Karpas-422 (cell line): Measurements from ENCODE around the gene GPR65. TPM values are rescaled to one million over a fixed set of nuclear protein-coding genes. Genes with fewer than 3 reads are reported as not detected.

Experiments used
- DNase-seq: peaks from one replicate; pipeline ENCODE4 v3.0.0-alpha.2; 2015
- H2AFZ ChIP-seq: fragments of 200-600 bp; sonication (generic); 2 replicates; pipeline ENCODE4 v1.6.1; 2014; ENCODE audit warnings: antibody characterized with exemption, low read length, mixed read lengths
- H3K27ac ChIP-seq: fragments of 200-600 bp; sonication (generic); 2 replicates; pipeline ENCODE4 v1.5.1; 2014; ENCODE audit warnings: mild to moderate bottlenecking, low read length, moderate library complexity
- H3K27me3 ChIP-seq: fragments of 200-600 bp; sonication (generic); 2 replicates; pipeline ENCODE4 v1.6.1; 2014; ENCODE audit warnings: low read length, mixed read lengths
- H3K36me3 ChIP-seq: fragments of 200-600 bp; sonication (generic); 2 replicates; pipeline ENCODE4 v1.6.1; 2014; ENCODE audit warnings: low read length, mixed read lengths; ENCODE audit not compliant: insufficient read depth
- H3K4me1 ChIP-seq: fragments of 200-600 bp; sonication (generic); 2 replicates; pipeline ENCODE4 v1.6.1; 2014; ENCODE audit warnings: mild to moderate bottlenecking, low read length, mixed read lengths
- H3K4me2 ChIP-seq: fragments of 200-600 bp; sonication (generic); 2 replicates; pipeline ENCODE4 v1.6.1; 2014; ENCODE audit warnings: low read length, low read depth, mild to moderate bottlenecking; ENCODE audit not compliant: poor library complexity, severe bottlenecking
- H3K4me3 ChIP-seq: fragments of 200-600 bp; sonication (generic); 2 replicates; pipeline ENCODE4 v1.5.1; 2014; ENCODE audit warnings: mild to moderate bottlenecking, antibody characterized with exemption, low read length, mixed read lengths
- H3K79me2 ChIP-seq: fragments of 200-600 bp; sonication (generic); 2 replicates; pipeline ENCODE4 v1.6.1; 2014; ENCODE audit warnings: mild to moderate bottlenecking, low read length, mixed read lengths
- H3K9ac ChIP-seq: fragments of 200-600 bp; sonication (generic); 2 replicates; pipeline ENCODE4 v1.6.0; 2014; ENCODE audit warnings: low read length
- H3K9me2 ChIP-seq: fragments of 200-600 bp; sonication (generic), shearing (Covaris generic); replicated peaks from 2 replicates; pipeline ENCODE4 v1.6.0; 2014; ENCODE audit warnings: mild to moderate bottlenecking, low read length, moderate library complexity; ENCODE audit not compliant: insufficient read depth
- H3K9me3 ChIP-seq: fragments of 300-700, 200-600 bp; sonication (generic); 2 replicates; pipeline ENCODE4 v1.6.1; 2014; ENCODE audit warnings: low read length, mixed read lengths
- H4K20me1 ChIP-seq: fragments of 200-600 bp; sonication (generic); 2 replicates; pipeline ENCODE4 v1.6.1; 2014; ENCODE audit warnings: mild to moderate bottlenecking, antibody characterized with exemption, low read length, low read depth; ENCODE audit not compliant: insufficient read depth
- total RNA-seq: library from RNA; depleted of rRNA; stranded (reverse); fragments of >200 nt; shearing (Covaris generic); gene quantifications from 2 replicates; pipeline ENCODE4 v1.2.3, GENCODE V29; 2014; ENCODE audit warnings: low replicate concordance

Gene GPR65
- total RNA-seq, 1 experiment from 2014 or later = 8.1 TPM

DNA sequence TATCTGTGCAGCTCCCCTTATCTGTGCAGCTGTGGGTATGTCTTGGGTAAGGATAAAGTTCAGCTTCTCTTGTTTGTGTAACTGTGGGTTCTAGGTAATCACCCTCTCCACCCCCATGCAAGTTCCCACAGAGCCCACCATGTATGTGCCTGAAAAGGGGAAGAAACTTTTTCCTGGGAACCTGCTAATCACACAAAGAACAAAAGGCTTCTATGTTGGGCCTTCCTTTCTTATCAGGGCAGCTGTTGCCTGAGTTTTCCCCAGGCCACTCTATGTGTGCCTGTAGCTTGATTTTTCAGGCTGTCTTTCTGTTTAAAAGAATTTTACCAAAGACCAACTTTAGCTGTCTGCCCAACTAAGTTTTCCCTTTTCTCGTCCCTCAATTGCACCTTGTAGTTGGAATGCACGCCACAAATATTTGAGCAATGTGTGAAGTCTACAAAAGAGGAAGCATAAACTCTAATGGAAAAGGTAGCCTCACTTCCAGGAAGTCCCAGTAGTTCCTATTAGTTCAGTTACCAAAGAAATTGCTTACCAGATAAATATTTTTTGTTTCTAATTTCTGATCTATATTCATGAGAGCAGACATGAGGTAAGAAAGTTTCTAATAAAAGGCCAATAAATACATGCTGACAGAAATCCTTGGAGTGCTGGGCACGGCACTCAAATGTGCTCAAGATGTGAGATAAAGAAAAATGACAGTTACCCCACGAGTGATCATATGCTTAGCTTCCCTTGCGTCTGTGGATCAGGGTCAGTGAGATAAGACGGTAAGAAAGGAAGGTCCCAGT is 9.2 kb upstream of the GPR65 start:
- Histone ChIP-seq H3K9me2 (no peaks in the 10 kb centered on the region), H3K4me1 (peaks cover 32% of the 10 kb centered on the region), H2AFZ (0 out of 2 replicates have a peak overlapping the region, but pooled peaks have one; percentile 40), H3K27ac (no peak overlapping the region), H3K27me3 (no peaks in the 10 kb centered on the region), H3K36me3 (no peaks in the 10 kb centered on the region), H3K4me2 (no peak overlapping the region), H3K9ac (no peak overlapping the region), H3K9me3 (no peaks in the 10 kb centered on the region), H3K4me3 (no peak overlapping the region), H4K20me1 (no peaks in the 10 kb centered on the region), H3K79me2 (peaks cover 5% of the 10 kb centered on the region; the same call in 1 of the 2 replicates)
- DNase-seq = no peak

DNA sequence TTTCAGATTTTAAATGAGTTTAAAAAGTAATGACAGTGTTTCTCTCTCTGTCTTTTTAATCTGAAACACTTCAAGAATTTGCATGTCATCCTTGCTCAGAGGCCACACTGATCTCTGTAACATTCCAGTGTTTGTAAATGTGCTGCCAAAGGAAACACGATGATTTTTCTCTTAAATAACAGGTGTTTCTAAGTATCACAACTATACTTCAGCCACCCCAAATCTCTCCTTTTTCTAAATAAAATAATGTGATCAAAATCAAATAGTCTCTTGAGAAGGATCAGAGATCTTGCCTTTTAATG is 8.7 kb upstream of the GPR65 start:
- Histone ChIP-seq H3K79me2 (peaks cover 5% of the 10 kb centered on the region; the same call in 1 of the 2 replicates), H3K9me2 (no peaks in the 10 kb centered on the region), H3K4me3 (no peak overlapping the region), H3K9ac (no peak overlapping the region), H3K27me3 (no peaks in the 10 kb centered on the region), H4K20me1 (no peaks in the 10 kb centered on the region), H3K9me3 (no peaks in the 10 kb centered on the region), H3K27ac (no peak overlapping the region), H3K4me1 (peaks cover 32% of the 10 kb centered on the region), H3K36me3 (no peaks in the 10 kb centered on the region), H3K4me2 (no peak overlapping the region), H2AFZ (no peak overlapping the region)
- no peak for DNase-seq

DNA sequence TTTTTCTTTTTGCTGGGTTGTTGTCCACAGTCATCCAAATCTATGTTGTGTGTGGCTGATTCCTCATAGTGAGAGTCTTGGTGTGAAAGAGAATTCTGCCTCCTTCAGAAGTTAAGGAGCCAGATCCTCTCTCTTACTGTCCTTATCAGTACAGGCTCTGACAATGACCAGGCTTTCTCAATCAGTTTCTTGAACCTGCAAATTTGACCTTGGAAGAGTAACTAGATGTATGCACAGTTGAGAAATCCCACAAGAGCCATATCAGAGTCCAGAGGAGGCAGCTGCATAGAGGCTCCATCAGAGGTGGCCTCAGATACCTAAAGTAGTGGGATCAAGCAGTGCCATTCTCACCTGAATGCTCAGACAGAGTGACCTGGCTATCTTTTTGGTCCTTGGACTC is 6.5 kb upstream of the GPR65 start:
- no peak overlapping the region for H3K27ac ChIP-seq
- no peaks in the 10 kb centered on the region for H4K20me1 ChIP-seq
- H3K4me2 ChIP-seq = no peak overlapping the region
- no peak overlapping the region for H3K4me3 ChIP-seq
- no peaks in the 10 kb centered on the region for H3K36me3 ChIP-seq
- H3K9me2 ChIP-seq = no peaks in the 10 kb centered on the region
- peaks cover 18% of the 10 kb centered on the region for H3K4me1 ChIP-seq
- no peaks in the 10 kb centered on the region for H3K9me3 ChIP-seq
- no peak for DNase-seq
- H3K79me2 ChIP-seq = no peaks in the 10 kb centered on the region
- H2AFZ ChIP-seq = no peak overlapping the region
- no peak overlapping the region for H3K9ac ChIP-seq
- no peaks in the 10 kb centered on the region for H3K27me3 ChIP-seq

DNA sequence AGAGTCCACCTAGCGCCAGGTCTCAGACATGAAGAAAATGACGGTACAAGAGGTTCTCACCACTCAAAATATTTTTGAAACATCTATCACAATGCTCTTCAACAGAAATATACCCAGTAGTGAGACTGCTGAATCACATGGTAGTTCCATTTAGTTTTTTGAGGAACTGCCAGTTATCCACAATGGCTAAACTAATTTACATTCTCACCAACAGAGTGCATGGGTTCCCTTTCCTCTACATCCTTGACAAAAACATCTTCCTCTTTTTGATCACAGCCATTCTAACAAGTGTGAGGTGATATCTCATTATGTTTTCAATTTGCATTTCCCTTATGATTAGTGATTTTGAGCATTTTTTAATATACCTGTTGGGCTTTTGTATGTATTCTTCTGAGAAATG is 5.7 kb upstream of the GPR65 start:
- Histone ChIP-seq H3K9ac (no peak overlapping the region), H4K20me1 (no peaks in the 10 kb centered on the region), H3K4me3 (no peak overlapping the region), H3K79me2 (no peaks in the 10 kb centered on the region), H3K27me3 (no peaks in the 10 kb centered on the region), H3K27ac (no peak overlapping the region), H3K4me2 (no peak overlapping the region), H3K9me2 (no peaks in the 10 kb centered on the region), H3K9me3 (no peaks in the 10 kb centered on the region), H2AFZ (no peak overlapping the region), H3K36me3 (no peaks in the 10 kb centered on the region), H3K4me1 (peaks cover 12% of the 10 kb centered on the region)
- peak; percentile 53 for DNase-seq

DNA sequence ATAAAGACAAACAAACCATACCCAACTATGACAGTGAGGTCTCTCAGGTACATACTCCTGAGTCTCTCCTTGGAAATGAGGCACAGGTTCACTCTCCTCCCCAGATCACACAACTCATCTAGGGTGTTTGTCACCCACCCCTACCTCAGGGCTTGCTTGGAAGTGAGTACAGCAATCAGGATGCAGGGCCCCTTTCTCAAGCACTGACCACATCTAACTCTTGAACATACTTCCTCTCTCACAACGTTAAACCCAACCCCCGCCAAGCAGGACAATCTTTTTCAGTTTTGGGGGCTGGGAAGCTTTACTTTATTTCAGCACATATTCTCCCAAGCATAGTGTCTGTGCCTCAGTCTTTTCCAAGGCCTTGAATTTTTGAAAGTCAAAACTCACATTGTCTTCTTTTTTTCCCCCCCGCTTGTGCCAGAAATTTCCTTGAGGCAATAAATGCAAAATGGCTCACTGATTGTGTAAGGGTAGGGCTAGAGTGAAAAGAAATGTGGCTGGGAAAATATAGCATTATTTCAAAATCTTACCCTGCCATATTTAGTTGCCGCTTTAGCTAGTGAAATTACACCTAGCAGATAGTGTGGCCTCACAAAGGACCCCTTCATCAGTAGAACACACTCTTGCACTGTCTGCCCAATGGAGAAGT is 2.4 kb upstream of the GPR65 start:
- Histone ChIP-seq H3K79me2 (no peaks in the 10 kb centered on the region), H3K9me3 (no peaks in the 10 kb centered on the region), H2AFZ (no peak overlapping the region), H3K4me1 (peaks cover 34% of the 10 kb centered on the region), H3K27me3 (no peaks in the 10 kb centered on the region), H3K4me2 (no peak overlapping the region), H3K9me2 (no peaks in the 10 kb centered on the region), H4K20me1 (no peaks in the 10 kb centered on the region), H3K36me3 (no peaks in the 10 kb centered on the region), H3K4me3 (no peak overlapping the region), H3K9ac (no peak overlapping the region), H3K27ac (no peak overlapping the region)
- DNase-seq = no peak

DNA sequence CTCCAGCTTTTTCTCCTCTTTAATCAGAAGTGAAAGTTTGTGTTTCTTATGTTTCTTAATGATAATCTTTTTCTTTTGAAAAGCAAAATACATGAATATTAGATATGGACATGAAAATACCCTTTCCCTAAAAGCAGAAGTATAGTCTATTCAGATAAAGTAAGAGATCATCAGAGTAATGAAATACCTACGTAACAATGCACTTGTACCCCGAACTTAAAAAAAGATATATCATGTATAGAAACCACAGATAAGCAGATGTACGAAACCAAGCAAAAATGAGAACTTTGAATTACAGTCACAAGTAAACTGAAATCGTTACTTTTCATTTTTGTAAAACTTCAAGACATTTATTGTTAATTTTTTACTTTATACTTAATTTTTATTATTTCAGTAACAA is 1.5 kb upstream of the GPR65 start:
- H4K20me1 ChIP-seq = no peaks in the 10 kb centered on the region
- H3K4me3 ChIP-seq = no peak overlapping the region
- no peak overlapping the region for H3K9ac ChIP-seq
- no peak overlapping the region for H2AFZ ChIP-seq
- H3K9me3 ChIP-seq = no peaks in the 10 kb centered on the region
- no peak overlapping the region for H3K4me2 ChIP-seq
- H3K36me3 ChIP-seq = no peaks in the 10 kb centered on the region
- H3K27ac ChIP-seq = no peak overlapping the region
- H3K4me1 ChIP-seq = peaks cover 34% of the 10 kb centered on the region
- no peaks in the 10 kb centered on the region for H3K79me2 ChIP-seq
- no peak for DNase-seq
- no peaks in the 10 kb centered on the region for H3K27me3 ChIP-seq
- no peaks in the 10 kb centered on the region for H3K9me2 ChIP-seq

DNA sequence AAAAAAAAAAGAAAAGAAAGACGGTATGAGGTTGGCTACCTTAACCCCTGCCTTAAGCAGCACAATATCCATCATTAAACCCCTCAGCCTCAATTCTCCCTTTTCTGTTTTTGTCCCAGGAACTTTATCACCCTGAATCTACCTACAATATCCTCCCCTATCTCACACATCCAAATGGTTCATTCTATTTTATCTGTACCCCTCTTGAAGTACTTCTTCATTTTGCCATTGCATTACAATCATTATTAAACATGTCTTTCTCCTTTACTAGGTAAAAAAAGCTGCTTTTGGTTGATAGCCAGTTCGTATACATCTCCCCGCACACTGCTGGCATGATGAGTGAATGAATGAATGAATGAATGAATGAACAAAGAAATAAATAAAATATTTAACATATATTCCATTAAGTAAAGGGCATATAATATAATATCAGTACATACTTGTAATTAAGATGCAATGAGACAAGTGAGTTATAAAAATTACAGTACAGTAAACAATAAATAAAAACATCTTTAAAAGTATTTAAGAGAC is 364 bp upstream of the GPR65 start:
- H3K4me1 ChIP-seq = peaks cover 29% of the 10 kb centered on the region
- H4K20me1 ChIP-seq = no peaks in the 10 kb centered on the region
- no peak for DNase-seq
- no peak overlapping the region for H3K27ac ChIP-seq
- no peaks in the 10 kb centered on the region for H3K36me3 ChIP-seq
- H3K4me2 ChIP-seq = peak overlapping the region; percentile 71
- H3K9ac ChIP-seq = no peak overlapping the region; the same call in 1 of the 2 replicates
- H2AFZ ChIP-seq = peak overlapping the region; percentile 32; the same call in 1 of the 2 replicates
- no peaks in the 10 kb centered on the region for H3K27me3 ChIP-seq
- H3K9me3 ChIP-seq = no peaks in the 10 kb centered on the region
- peak overlapping the region; percentile 60; the same call in 1 of the 2 replicates for H3K4me3 ChIP-seq
- no peaks in the 10 kb centered on the region for H3K79me2 ChIP-seq
- H3K9me2 ChIP-seq = no peaks in the 10 kb centered on the region

DNA sequence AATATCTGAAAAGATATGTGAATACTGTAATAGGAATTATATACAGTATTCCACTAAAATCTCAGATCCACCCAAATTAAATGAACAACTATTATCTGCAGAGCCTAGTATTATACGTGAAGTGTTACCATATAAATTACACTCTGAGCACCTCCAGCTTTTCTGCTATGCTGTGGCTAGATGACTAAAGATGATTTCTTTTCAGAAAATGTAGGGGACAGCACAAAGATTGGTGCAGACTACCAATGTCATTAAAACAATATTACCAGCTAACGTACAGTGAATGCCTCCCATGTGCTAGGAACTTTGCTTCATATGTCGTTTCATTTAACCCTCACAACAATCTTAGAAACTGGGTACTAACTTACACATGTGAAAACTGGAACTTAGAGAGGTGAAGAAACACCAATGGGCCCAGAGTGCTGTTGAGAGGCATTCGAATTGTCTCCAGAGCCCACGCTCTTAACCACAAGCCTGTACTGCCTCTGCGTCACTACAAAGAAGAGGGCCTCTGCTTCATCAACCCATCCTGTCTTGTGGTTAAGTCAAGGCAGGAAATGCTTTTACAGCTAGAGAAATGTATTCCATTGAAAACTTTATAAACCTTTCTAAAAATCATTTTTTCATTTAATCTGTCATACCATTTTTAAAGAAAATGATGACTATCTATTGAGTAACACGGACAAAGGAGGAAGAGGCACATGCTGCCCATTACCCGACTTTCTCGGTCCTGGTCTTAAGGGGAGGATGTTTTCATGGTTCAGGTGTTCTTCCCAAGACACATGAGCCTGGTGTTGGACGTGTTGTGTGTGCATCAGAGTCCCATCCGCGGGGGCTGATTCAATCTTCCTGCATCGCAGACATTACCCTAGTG is 1.3 kb downstream of the GPR65 start:
- no peaks in the 10 kb centered on the region for H3K27me3 ChIP-seq
- H3K79me2 ChIP-seq = no peaks in the 10 kb centered on the region
- H4K20me1 ChIP-seq = no peaks in the 10 kb centered on the region
- H3K27ac ChIP-seq = no peak overlapping the region
- H3K36me3 ChIP-seq = no peaks in the 10 kb centered on the region
- H3K4me3 ChIP-seq = peak overlapping the region; percentile 60
- peaks cover 28% of the 10 kb centered on the region for H3K4me1 ChIP-seq
- no peaks in the 10 kb centered on the region for H3K9me2 ChIP-seq
- H3K4me2 ChIP-seq = peak overlapping the region; percentile 71
- no peak overlapping the region for H3K9ac ChIP-seq
- peak; percentile 56 for DNase-seq
- no peak overlapping the region for H2AFZ ChIP-seq
- H3K9me3 ChIP-seq = no peaks in the 10 kb centered on the region
